Caco-2 (cell line): ENCODE data around the gene TMEM273. TPM values are rescaled to one million over a fixed set of nuclear protein-coding genes. Genes with fewer than 3 reads are reported as not detected.

Experiments
- BruUV-seq: library from RNA; stranded (reverse); fragments of 400-500 nt; replicated peaks from 2 replicates; lab custom pipeline; 2021; lab: Mats Ljungman, UMichigan
- CTCF ChIA-PET: fragments of 300-600 bp; sonication (Branson Sonifier 250); formaldehyde crosslinking; loops from one replicate; lab custom pipeline; 2022; ENCODE audit warnings: antibody characterized with exemption; lab: Charles Lee
- POLR2A ChIA-PET: fragments of 300-600 bp; sonication (Branson Sonifier 250); formaldehyde crosslinking; loops from one replicate; lab custom pipeline; 2022; ENCODE audit warnings: antibody characterized with exemption; lab: Charles Lee
- DNase-seq, 2 experiments: peaks; one replicate each; pipeline versions ENCODE4 v3.0.0 to v3.0.0-alpha.2; 2020 to 2022
- H3K27me3 ChIP-seq: replicated peaks from 2 replicates; pipeline ENCODE4 v1.6.0; 2011; ENCODE audit warnings: low read length; ENCODE audit not compliant: control insufficient read depth, insufficient read depth
- H3K36me3 ChIP-seq: 2 replicates; pipeline ENCODE4 v1.5.1; 2011; ENCODE audit warnings: low read length; ENCODE audit not compliant: control insufficient read depth, insufficient read depth
- H3K4me1 ChIP-seq: fragments of 250-450 bp; sonication (Bioruptor Pico); 2 replicates; pipeline ENCODE4 v1.5.1; 2020; ENCODE audit warnings: mild to moderate bottlenecking
- H3K4me3 ChIP-seq: 2 replicates; pipeline ENCODE4 v1.5.1; 2011; ENCODE audit warnings: low read depth, mild to moderate bottlenecking, control low read depth, low read length
- H3K9me3 ChIP-seq: fragments of 250-450 bp; sonication (Bioruptor Pico); 2 replicates; pipeline ENCODE4 v1.5.1; 2020; ENCODE audit warnings: mild to moderate bottlenecking, moderate library complexity
- H3K27ac Mint-ChIP-seq: one replicate; pipeline ENCODE4 v1.8.0; 2022; ENCODE audit warnings: mixed read lengths; ENCODE audit not compliant: unreplicated experiment
- H3K27me3 Mint-ChIP-seq: one replicate; pipeline ENCODE4 v1.8.0; 2022; ENCODE audit warnings: mixed read lengths; ENCODE audit not compliant: insufficient read depth, unreplicated experiment
- H3K36me3 Mint-ChIP-seq: one replicate; pipeline ENCODE4 v1.8.0; 2022; ENCODE audit warnings: mild to moderate bottlenecking, mixed read lengths; ENCODE audit not compliant: insufficient read depth, unreplicated experiment
- H3K4me1 Mint-ChIP-seq: one replicate; pipeline ENCODE4 v1.8.0; 2022; ENCODE audit warnings: low read depth, mixed read lengths; ENCODE audit not compliant: unreplicated experiment
- H3K4me3 Mint-ChIP-seq: one replicate; pipeline ENCODE4 v1.8.0; 2022; ENCODE audit warnings: mild to moderate bottlenecking, moderate library complexity, mixed read lengths; ENCODE audit not compliant: unreplicated experiment
- H3K9me3 Mint-ChIP-seq: one replicate; pipeline ENCODE4 v1.8.0; 2022; ENCODE audit warnings: mixed read lengths; ENCODE audit not compliant: unreplicated experiment
- CTCF ChIP-seq, 2 experiments: fragments of 200-600 bp in 1 of 2; IDR thresholded peaks; 1 replicate in 1 of 2; 2 replicates in 1 of 2; pipeline versions ENCODE4 v1.5.1 to v1.8.0; 2011 to 2022; ENCODE audit warnings: antibody characterized with exemption in 1 of 2, control low read depth in 1 of 2, inconsistent platforms in 1 of 2, low read depth in 1 of 2, low read length in 1 of 2, mild to moderate bottlenecking in 1 of 2, moderate library complexity in 1 of 2; ENCODE audit not compliant: insufficient read depth in 1 of 2, severe bottlenecking in 1 of 2, unreplicated experiment in 1 of 2
- intact Hi-C: fragments of 100-400 bp; cut with micrococcal nuclease; formaldehyde crosslinking; loops from one replicate; pipeline ENCODE4 v1.10.0; 2022; ENCODE audit not compliant: unreplicated experiment
- total RNA-seq: library from RNA; stranded (reverse); gene quantifications from 2 replicates; pipeline ENCODE4 v1.2.3, GENCODE V29; 2022

The TMEM273 gene
- total RNA-seq, 1 experiment from 2014 or later: not detected

GRCh38 chr10:49167425-49168170, 20.6 kb downstream of the TMEM273 start:
- no peak for DNase-seq
- H3K4me1 ChIP-seq: no peaks in the 10 kb centered on the region
- no peak overlapping the region for H3K4me3 ChIP-seq
- no peak overlapping the region for H3K27ac Mint-ChIP-seq
- no peaks in the 10 kb centered on the region for H3K9me3 Mint-ChIP-seq
- H3K4me1 Mint-ChIP-seq: no peaks in the 10 kb centered on the region
- H3K36me3 Mint-ChIP-seq: no peaks in the 10 kb centered on the region
- CTCF ChIA-PET: interaction anchor here (0.6 kb wide), 1 partner anchor 23 kb away, joined by 5 read pairs; no protein-coding TSS in a partner anchor
- no peaks in the 10 kb centered on the region; the same call in 1 of the 2 replicates for H3K27me3 ChIP-seq
- no peaks in the 10 kb centered on the region for H3K9me3 ChIP-seq
- POLR2A ChIA-PET: no interaction called here
- no peak for TF ChIP-seq CTCF (IDR thresholded peaks at IDR 0.05; ENCODE audit: insufficient read depth in 1 of 2, low read depth in 1 of 2, low read length in 1 of 2, severe bottlenecking in 1 of 2, unreplicated experiment in 1 of 2)
- H3K4me3 Mint-ChIP-seq: no peak overlapping the region
- no TSS peak for BruUV-seq
- no peaks in the 10 kb centered on the region for H3K36me3 ChIP-seq
- peaks cover 18% of the 10 kb centered on the region for H3K27me3 Mint-ChIP-seq
- intact Hi-C loops: no loop called here

GRCh38 chr10:49166484-49167400, 21.4 kb downstream of the TMEM273 start:
- no peak for DNase-seq
- no peak overlapping the region for H3K4me3 ChIP-seq
- no peaks in the 10 kb centered on the region for H3K9me3 ChIP-seq
- BruUV-seq: no TSS peak
- no peak overlapping the region for H3K4me3 Mint-ChIP-seq
- intact Hi-C loops: no loop called here
- H3K36me3 ChIP-seq: no peaks in the 10 kb centered on the region
- no peaks in the 10 kb centered on the region for H3K9me3 Mint-ChIP-seq
- no peaks in the 10 kb centered on the region for H3K4me1 ChIP-seq
- H3K4me1 Mint-ChIP-seq: no peaks in the 10 kb centered on the region
- POLR2A ChIA-PET: no interaction called here
- H3K27me3 ChIP-seq: no peaks in the 10 kb centered on the region; the same call in 1 of the 2 replicates
- no peaks in the 10 kb centered on the region for H3K36me3 Mint-ChIP-seq
- H3K27ac Mint-ChIP-seq: no peak overlapping the region
- peaks cover 23% of the 10 kb centered on the region for H3K27me3 Mint-ChIP-seq
- CTCF ChIA-PET: no interaction called here
- no peak for TF ChIP-seq CTCF (IDR thresholded peaks at IDR 0.05; ENCODE audit: insufficient read depth in 1 of 2, low read depth in 1 of 2, low read length in 1 of 2, severe bottlenecking in 1 of 2, unreplicated experiment in 1 of 2)

GRCh38 chr10:49165821-49166483, 22.2 kb downstream of the TMEM273 start:
- Mint-ChIP-seq H3K4me3 (no peak overlapping the region), H3K27me3 (peaks cover 23% of the 10 kb centered on the region), H3K9me3 (no peaks in the 10 kb centered on the region), H3K36me3 (no peaks in the 10 kb centered on the region), H3K4me1 (no peaks in the 10 kb centered on the region), H3K27ac (no peak overlapping the region)
- POLR2A ChIA-PET: no interaction called here
- intact Hi-C loops: loop anchor here (2.0 kb wide), 1 partner anchor 165 kb away; no protein-coding TSS in a partner anchor
- H3K4me3 ChIP-seq: no peak overlapping the region
- no peaks in the 10 kb centered on the region for H3K9me3 ChIP-seq
- no peaks in the 10 kb centered on the region; the same call in 1 of the 2 replicates for H3K27me3 ChIP-seq
- no peak for DNase-seq
- TF ChIP-seq CTCF (IDR thresholded peaks at IDR 0.05; ENCODE audit: insufficient read depth in 1 of 2, low read depth in 1 of 2, low read length in 1 of 2, severe bottlenecking in 1 of 2, unreplicated experiment in 1 of 2): no peak
- H3K36me3 ChIP-seq: no peaks in the 10 kb centered on the region
- CTCF ChIA-PET: no interaction called here
- H3K4me1 ChIP-seq: no peaks in the 10 kb centered on the region
- no TSS peak for BruUV-seq
